GM19397 (cell line): Measurements from ENCODE around the gene EXT2.
A peak's percentile ranks its signal among the peaks of the same experiment; 100 is the strongest.

Experiments used
- ATAC-seq: cut with Tn5 transposase; IDR thresholded peaks from one replicate; pipeline ENCODE4 v1.9.1; 2021; ENCODE audit warnings: mild to moderate bottlenecking, moderate library complexity; ENCODE audit not compliant: unreplicated experiment

Gene EXT2

DNA sequence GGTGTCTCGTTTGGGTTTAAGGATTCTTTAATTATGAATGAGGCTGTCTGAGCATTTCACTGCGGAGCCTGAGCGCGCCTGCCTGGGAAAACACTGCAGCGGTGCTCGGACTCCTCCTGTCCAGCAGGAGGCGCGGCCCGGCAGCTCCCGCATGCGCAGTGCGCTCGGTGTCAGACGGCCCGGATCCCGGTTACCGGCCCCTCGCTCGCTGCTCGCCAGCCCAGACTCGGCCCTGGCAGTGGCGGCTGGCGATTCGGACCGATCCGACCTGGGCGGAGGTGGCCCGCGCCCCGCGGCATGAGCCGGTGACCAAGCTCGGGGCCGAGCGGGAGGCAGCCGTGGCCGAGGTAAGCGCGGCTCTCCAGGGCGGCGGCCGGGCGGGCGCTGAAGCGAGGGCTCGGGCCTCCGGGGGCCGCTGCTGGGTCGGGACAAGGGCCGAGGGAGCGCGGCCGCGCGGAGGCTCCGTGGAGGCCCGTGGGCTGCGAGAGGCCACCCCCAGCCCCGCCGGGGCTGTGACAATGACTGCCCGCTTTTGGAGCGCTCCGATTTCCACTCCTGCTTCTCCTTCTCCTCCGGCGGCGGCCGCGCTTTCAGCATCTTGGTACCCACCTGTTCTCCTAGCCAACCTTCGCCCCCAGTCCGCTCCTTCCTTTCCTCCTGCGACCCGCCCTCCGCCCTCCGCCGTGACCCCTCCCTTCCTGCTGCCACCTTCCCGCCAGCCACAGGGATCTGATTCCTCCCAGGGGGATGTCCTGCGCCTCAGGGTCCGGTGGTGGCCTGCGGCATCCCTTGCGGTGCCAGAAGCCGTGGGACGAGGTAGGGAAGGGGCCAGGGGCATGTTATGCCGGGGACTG lies at the start of gene EXT2:
EXT2 (plus strand) TSS at position 173 of the 854 bp plus-strand sequence. CDS start 12,035 bp downstream, outside the sequence.
- peak; percentile 96 for ATAC-seq

- ATAC-seq: no peak
Measured at GRCh38 chr11:44046182-44046581, 49.3 kb upstream of the EXT2 start.

- no peak for ATAC-seq
Measured at GRCh38 chr11:44047298-44047697, 48.2 kb upstream of the EXT2 start.

DNA sequence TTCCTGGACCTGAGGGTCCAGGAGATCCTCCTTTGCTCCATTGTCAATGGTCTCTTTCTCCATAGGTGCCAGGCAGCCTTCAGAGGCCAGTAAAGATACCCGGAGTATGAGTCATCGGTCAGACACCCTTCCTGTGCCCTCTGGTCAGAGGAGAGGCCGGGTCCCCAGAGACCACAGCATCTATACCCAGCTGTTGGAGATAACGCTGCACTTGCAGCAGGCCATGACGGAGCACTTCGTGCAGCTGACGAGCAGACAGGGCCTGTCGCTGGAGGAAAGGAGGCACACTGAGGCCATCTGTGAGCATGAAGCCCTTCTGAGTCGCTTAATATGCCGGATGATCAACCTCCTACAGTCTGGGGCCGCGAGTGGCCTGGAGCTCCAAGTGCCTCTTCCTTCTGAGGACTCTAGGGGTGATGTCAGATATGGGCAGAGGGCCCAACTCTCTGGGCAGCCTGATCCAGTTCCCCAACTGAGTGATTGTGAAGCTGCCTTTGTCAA lies 47.5 kb upstream of the EXT2 start, which contains the start of gene ACCSL:
ACCSL (plus strand) TSS at position 51 of the 501 bp plus-strand sequence; CDS start at position 107, 56 bp downstream.
- ATAC-seq: no peak

DNA sequence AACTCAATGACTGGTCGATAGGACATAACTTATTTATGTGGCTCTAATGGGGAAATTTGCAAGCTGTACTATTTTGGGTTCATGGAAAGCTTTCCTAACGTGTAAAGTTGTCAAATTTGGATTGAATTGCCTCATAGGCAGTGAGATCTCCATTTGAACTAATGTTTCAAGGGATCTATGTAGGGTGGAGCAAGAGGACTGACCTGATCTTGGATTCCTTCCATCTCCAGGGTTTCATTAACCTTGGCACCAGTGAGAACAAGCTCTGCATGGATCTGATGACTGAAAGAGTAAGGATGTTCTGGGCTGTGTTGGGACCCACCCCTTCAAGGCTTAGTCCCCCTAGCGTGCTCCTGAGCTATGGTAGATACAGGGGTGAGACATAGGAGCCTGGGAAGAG lies 45.6 kb upstream of the EXT2 start:
- no peak for ATAC-seq

DNA sequence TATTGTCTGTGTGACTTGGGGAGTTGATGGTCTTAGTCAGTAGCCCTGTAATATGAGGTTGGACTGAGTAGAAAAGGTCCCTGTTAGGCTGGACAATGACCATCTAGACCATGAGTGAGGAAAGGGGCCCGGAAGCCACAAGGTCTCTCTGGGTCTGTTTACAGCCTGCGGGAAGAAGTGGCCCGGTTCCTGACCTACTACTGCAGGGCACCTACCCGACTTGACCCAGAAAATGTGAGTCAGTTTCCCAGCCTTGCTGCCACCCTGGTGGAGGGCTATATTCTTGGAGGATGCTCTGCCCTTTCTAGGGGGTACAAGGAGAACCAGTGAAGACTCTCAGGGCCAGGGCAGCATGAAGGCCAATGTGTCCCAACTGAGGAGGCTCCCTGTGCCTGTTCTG lies 44.3 kb upstream of the EXT2 start:
- ATAC-seq: no peak

GRCh38 chr11:44057340-44057739 lies 38.1 kb upstream of the EXT2 start:
- ATAC-seq: no peak

DNA sequence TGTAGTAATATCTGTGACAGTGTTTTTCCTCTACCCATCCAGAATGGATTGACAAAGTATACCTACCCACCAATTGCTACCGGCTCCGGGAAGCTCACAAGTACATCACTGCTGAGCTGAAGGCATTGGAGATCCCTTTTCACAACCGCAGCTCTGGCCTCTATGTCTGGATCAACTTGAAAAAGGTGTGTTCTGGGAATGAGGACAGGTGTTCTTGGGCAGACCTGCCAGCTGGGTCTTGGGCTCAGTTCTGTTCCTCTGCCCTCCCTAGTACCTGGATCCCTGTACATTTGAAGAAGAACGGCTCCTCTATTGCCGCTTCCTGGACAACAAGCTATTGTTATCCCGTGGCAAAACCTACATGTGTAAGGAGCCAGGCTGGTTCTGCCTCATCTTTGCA lies 37.2 kb upstream of the EXT2 start:
- no peak for ATAC-seq

DNA sequence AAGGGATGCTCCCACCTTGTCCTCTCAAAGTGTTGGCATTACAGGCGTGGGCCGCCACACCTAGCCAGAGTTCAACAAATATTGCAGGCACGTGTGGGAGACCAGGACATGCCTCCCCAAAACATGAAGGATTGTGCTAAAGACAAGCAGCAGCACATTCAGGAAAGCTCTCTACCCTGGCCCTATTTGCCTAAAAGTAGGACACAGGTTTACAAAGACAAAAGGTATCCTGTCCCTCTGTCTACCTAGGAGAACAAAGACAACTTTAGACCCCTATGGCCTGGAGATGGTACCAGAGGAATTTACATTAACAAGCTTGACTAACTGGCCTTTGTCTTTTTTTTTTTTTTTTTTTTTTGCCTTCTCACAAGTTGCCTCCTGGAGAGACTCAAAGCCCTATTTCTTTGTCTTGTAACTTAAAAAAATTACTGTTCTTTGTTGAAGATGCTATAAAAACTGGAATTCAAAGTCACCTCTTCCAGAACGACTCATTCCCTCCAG lies 30.3 kb upstream of the EXT2 start:
- ATAC-seq: no peak

GRCh38 chr11:44065841-44066731 lies 29.4 kb upstream of the EXT2 start, which contains the start of gene ACCS:
Gene ACCS, plus strand, starts transcription at chr11:44066270. Its CDS starts 1,358 bp downstream, at chr11:44067628.
- ATAC-seq: peak; percentile 98

- ATAC-seq: no peak
Measured at GRCh38 chr11:44066732-44067141, 28.7 kb upstream of the EXT2 start.

DNA sequence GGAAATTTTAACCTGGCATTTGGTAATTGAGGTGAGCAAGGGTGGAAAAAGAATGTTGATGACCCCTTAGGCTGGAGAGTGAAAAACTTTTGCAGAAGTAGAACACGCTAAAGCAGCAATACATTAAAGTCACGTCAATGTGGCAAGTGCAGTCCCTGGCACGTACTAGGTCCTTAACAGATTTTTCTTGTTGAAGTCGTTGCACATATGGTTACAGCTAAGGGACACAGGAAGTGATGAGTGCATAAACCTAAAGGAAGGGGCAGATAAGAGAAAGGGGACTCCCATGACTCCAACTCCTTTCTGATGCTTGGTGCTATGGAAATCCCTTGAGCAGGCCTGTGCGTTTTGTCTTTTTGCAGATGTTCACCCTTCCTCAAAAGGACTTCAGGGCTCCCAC lies 28.2 kb upstream of the EXT2 start:
- ATAC-seq: no peak

GRCh38 chr11:44068180-44068579 lies 27.3 kb upstream of the EXT2 start:
- ATAC-seq: no peak

GRCh38 chr11:44071157-44071556 lies 24.3 kb upstream of the EXT2 start:
- ATAC-seq: no peak

DNA sequence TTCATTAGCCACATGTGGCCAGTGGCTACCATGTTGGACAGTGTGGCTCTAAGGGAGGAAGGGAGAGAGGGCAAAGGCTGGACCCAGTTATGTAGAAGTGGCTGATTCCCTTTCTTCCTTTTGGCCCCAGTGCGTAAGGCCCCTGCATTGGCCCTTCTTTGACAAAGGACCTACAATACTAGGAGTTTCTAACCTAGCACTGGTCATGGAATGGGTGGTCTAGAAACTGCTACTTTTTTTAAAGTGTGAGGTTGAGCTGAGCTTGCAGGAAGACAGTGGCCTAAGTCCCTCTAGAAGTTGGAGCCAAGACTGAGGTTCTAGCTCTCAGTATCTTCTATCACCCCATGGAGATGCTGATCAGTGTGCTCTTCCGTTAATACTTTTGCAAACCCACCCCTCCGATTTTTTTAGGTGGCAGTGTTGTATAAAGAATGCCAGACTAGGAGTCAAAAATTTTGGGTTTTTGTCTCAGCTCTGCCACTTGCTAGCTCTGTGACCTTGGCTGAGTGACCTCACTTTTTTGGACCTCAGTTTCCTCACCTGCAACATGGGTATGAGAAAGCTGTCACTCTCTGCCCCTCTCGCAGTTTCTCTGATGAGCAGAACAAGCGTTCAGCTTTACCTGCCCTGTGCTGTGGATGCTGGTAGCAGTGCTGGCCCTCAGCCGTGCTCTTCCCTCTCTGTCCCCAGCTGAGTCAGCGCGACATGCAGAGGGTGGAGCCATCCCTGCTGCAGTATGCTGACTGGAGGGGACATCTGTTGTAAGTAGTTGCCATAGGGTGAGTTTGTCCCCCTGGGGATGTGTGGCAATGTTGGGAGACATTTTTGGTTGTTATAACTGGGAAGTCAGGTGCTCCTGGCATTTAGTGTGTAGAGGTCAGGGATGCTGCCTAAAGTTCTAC lies 22.5 kb upstream of the EXT2 start:
- no peak for ATAC-seq

DNA sequence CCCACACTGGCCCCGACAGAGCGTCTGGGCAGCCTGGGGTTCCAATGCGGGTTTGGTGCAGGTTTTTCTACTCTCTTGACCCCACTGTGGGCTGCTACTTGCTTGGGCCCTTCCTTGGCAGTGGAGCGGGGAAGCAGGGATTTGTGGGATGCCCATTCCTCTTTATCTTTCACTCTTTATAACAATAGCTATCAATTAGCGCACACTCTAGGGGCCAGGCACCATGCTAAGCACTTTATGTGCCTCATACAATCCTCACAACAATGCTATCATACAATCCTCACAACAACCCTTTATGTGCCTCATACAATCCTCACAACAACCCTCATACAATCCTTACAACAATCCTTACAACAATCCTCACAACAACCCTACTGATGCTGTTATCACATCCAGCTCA lies 16.7 kb upstream of the EXT2 start:
- ATAC-seq: no peak

DNA sequence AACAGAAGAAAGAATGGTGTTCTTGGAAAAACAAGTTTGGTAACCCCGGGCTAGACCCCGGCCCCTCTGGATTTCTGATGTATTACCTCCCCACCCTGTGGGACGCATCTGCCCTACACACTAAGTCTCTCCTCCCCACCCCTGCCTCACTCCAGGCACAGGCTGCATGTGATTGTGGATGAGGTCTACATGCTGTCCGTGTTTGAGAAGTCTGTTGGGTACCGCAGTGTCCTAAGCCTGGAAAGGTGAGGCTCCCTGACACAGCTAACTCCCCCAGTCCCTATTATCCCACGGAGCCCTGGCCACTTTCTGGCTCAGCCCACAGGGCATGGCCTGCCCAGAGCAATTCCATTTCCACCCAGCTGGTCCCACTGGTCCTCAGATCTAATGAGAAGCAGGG lies 16.1 kb upstream of the EXT2 start:
- no peak for ATAC-seq

GRCh38 chr11:44080951-44081350 lies 14.5 kb upstream of the EXT2 start:
- ATAC-seq: no peak

- ATAC-seq: no peak
Measured at GRCh38 chr11:44082645-44083044, 12.8 kb upstream of the EXT2 start.

DNA sequence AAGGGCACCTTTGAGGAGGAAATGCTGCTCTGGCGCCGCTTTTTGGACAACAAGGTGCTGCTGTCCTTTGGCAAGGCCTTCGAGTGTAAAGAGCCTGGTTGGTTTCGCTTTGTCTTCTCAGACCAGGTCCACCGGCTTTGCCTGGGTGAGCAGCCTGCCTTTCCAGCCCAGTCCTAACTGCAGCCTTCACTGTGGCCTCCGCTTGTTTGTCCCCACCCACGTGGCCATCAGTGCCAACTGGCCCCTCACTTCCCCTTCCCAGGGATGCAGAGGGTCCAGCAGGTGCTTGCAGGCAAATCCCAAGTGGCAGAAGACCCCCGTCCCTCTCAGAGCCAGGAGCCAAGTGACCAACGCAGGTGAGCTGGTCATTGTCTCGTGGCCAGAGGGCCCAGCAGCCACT lies 12.0 kb upstream of the EXT2 start:
- ATAC-seq: no peak
